ENCODE measurements around the gene TMEM248.
"Not testable (repeated sequence)": the region's sequence is repeated elsewhere in the genome, so short reads cannot be mapped to it uniquely, and the experiment has no call there.

TMEM248 gene

DNA sequence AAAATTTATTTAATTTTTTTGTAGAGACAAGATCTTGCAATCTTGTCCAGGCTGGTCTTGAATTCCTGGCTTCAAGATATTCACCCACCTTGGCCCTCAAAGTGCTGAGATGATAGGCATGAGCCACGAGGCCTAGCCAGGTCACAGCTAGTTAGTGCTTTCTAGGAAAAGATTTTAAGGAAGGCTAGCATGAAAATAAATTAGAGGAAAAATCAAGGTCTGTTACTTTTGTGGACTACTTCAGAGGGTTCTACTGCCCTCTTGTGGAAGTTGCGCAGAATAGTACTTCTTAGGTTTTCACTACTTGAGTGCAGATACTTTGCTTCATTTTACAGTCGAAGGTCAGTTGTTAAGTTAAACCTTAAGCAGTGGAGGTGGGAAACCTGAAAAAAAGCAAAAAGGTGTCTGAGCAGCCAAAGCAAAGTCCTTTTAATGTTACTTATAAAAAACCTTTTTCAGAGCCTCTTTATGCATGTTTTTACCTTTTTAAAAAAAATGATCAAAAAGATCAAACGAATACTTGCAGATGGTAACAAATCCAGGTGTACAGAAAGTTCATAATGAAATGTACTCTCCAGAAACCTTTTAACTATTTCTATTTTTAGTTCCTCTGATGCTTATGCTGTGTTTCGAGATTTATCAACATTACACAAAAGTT, 79.7 kb downstream of the TMEM248 start:
- DNase-seq (ENCODE audit: low spot score): peak; percentile 41

- not testable (repeated sequence) for DNase-seq (ENCODE audit: low spot score)
These were observed 83.1 kb downstream of the TMEM248 start for GRCh38 chr7:67004145-67004544.

DNA sequence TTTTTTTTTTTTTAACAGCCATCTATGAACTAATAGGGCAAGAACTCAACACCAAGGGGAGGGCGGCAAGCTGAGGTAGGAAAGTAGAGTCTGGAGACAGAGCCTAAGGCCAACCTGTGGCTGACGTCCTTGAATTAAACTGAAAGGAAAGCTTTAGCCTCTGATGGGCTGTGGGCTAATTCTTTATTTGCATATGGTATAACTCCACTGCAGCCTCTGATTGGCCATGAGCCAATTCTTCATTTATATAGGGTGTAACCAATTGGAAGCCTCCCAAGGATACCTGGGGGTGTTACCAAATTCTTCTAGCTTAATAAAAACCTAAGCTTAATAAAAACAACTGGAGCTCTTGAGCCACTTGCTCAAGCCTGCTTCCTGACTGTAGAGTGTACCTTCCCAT, 85.9 kb downstream of the TMEM248 start:
- no peak for DNase-seq (ENCODE audit: low spot score)
